ENCODE results near the gene ZNF593OS.

- TF ChIP-seq CTCF (IDR thresholded peaks at IDR 0.05) (no peak), POLR2A (IDR thresholded peaks at IDR 0.05) (no peak)
Observed at GRCh38 chr1:26166719-26167281, 4.8 kb downstream of the ZNF593OS start.
